ENCODE measurements around the gene ARSD. TPM values are rescaled to one million over a fixed set of nuclear protein-coding genes. Genes with fewer than 3 reads are reported as not detected.
"Not testable (repeated sequence)": the region's sequence is repeated elsewhere in the genome, so short reads cannot be mapped to it uniquely, and the experiment has no call there.

The ARSD gene, protein sequence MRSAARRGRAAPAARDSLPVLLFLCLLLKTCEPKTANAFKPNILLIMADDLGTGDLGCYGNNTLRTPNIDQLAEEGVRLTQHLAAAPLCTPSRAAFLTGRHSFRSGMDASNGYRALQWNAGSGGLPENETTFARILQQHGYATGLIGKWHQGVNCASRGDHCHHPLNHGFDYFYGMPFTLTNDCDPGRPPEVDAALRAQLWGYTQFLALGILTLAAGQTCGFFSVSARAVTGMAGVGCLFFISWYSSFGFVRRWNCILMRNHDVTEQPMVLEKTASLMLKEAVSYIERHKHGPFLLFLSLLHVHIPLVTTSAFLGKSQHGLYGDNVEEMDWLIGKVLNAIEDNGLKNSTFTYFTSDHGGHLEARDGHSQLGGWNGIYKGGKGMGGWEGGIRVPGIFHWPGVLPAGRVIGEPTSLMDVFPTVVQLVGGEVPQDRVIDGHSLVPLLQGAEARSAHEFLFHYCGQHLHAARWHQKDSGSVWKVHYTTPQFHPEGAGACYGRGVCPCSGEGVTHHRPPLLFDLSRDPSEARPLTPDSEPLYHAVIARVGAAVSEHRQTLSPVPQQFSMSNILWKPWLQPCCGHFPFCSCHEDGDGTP
- 82.5 TPM for total RNA-seq

GRCh38 chrX:2928583-2929434 lies at the start of gene ARSD:
TSS of gene ARSD (minus strand) at chrX:2929339. CDS start at chrX:2929275, 64 bp downstream.
- peak; percentile 92 for DNase-seq (ENCODE audit: low spot score)

GRCh38 chrX:2978639-2979038 lies 49.5 kb upstream of the ARSD start:
- DNase-seq (ENCODE audit: low spot score) = not testable (repeated sequence)

DNA sequence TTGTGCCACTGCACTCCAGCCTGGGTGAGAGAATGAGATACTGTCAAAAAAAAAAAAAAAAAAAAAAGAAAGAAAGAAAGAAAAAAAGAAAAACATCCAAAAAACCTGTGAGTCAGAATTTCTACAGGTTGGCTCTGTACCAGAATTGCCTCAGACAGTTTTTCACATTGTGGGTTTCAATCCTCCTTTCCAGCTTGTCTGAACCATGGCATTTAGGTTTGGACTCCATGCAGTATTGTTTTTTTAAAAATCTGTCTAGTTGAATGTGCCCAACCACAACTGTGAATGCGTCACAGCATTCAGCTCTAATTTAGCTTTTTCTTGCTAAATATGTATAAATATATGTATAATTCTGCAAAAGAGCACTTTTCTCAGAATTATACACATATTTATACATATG lies 45.8 kb upstream of the ARSD start:
- no peak for DNase-seq (ENCODE audit: low spot score)

DNA sequence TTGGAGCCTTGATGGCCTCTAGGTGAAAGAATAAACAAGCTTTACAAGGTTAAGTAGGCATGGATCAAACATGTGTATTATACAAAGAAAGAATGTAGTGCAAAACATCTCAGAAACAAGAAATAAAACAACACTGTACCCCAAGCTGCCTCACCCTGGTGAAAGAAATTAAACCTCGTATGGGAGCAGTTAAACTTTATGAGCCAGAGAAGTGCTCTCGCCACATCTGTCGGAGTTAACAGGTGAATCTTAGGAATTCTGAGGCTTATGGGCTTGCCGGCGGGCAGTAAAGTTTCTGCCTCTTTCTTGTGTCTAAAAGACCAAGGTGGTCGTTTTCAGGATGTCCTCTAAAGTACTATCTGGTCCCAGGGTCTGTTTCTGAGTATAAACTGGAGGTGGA lies 43.3 kb upstream of the ARSD start:
- no peak for DNase-seq (ENCODE audit: low spot score)

DNA sequence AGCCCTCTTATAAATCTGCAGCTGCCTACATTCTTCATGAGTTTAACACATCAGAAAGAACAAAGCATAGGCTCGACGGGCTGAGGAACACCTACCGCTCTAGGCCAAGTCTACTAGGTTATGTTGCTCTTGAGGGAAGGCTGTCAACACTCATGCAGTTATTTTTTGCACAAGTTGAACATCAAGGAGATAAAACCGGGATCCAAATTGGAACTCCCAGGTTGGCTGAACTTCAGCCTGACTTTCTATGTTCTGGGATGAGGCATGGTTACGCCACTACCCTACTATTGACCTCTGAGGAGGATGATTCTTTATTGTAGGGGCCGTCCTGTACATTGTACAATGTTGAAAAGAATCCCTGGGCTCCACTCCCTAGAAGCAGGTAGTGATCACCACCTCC lies 39.9 kb upstream of the ARSD start:
- DNase-seq (ENCODE audit: low spot score) = no peak

- DNase-seq (ENCODE audit: low spot score) = peak; percentile 23
Measured at GRCh38 chrX:2967998-2968909, 39.1 kb upstream of the ARSD start.

- no peak for DNase-seq (ENCODE audit: low spot score)
Measured at GRCh38 chrX:2967584-2967983, 38.4 kb upstream of the ARSD start.

GRCh38 chrX:2967012-2967411 lies 37.9 kb upstream of the ARSD start:
- no peak for DNase-seq (ENCODE audit: low spot score)

DNA sequence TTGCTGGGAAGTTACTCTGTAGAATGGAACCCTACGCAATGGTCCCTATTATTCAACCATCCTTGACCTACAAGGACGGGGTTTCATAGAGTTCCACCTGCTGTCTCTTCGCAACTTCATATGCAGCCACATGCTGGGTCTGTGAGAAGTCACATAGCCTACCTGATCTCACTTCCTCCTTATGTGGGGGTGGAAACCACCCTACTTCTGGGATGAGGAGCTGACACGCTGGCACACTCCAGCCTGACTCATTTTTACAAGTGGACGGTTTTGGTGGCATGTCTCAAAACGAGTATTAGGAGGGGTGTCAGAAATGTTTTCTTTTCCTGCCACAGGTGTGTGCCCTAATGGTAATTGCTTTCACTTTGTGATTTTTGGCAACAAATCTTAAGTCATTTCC lies 36.8 kb upstream of the ARSD start:
- no peak for DNase-seq (ENCODE audit: low spot score)

DNA sequence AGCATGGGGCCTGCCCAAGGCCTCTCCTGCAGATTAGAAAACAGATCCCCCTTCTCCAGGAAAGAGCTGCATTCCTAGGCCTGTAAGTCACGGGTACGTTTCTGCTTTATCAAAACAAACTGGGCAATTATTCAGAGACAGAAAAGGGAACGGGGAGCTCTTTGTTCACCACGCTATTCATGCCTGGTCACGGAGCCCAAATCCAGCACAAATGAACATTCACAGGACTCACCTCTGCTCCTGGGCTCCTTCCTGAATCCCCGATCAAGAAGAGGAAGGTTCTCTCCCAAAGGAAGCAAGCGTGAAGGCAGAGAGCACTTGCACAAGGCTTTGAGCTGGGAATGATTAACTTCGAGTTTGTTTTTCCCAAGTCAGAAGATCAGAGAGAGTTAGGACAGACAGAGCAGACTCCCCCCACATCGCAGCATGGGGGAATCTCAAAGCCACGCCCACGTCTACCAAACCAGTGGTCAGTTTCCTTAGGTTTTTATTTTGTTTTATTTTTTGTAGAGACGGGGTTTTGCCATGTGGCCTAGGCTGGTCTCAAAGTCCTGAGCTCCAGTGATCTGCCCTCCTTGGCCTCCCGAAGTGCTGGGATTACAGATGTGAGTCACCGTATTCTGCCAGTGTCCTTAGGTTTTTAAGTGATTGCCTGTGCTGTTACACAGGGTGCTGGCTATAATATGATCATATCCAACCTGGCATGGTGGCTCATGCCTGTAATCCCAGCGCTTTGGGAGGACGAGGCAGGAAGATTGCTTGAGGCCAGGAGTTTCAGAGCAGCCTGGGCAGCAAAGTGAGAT lies 35.1 kb upstream of the ARSD start:
- DNase-seq (ENCODE audit: low spot score) = peak; percentile 16

GRCh38 chrX:2963449-2963848 lies 34.3 kb upstream of the ARSD start:
- not testable (repeated sequence) for DNase-seq (ENCODE audit: low spot score)

- no peak for DNase-seq (ENCODE audit: low spot score)
Measured at GRCh38 chrX:2962381-2962780, 33.2 kb upstream of the ARSD start.

DNA sequence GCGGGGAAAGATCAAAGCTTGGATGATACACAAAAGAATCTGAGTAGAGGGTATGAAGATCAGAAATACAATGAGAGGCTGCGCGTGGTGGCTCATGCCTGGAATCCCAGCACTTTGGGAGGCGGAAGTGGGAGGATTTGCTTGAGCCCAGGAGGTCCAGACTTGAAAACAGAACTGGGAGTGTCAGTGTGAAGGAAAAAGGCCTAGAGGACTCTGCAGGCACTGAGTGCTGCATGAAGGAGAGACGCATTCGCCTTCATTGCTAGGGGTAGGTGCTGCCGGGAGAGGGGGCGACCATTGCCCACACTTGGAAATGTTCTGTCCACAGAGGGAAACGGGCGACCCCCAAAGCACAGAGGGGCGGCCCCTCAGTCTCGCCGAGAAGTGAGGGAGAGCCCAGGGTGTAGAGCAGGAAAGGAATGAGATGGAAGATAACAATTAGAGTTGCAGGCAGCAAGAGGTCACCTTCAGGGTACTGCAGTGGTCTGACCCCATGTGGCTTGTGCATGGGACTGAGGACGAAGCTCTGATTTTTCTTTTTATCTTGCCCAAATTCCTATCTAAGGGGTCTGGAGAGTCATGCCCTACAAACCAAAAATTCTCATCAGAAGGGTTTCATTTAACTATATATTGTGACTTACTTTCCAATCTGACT lies 31.8 kb upstream of the ARSD start:
- DNase-seq (ENCODE audit: low spot score) = no peak

GRCh38 chrX:2958199-2958598 lies 29.1 kb upstream of the ARSD start:
- DNase-seq (ENCODE audit: low spot score) = no peak

GRCh38 chrX:2955838-2956237 lies 26.7 kb upstream of the ARSD start:
- no peak for DNase-seq (ENCODE audit: low spot score)

GRCh38 chrX:2955281-2955680 lies 26.1 kb upstream of the ARSD start:
- no peak for DNase-seq (ENCODE audit: low spot score)

DNA sequence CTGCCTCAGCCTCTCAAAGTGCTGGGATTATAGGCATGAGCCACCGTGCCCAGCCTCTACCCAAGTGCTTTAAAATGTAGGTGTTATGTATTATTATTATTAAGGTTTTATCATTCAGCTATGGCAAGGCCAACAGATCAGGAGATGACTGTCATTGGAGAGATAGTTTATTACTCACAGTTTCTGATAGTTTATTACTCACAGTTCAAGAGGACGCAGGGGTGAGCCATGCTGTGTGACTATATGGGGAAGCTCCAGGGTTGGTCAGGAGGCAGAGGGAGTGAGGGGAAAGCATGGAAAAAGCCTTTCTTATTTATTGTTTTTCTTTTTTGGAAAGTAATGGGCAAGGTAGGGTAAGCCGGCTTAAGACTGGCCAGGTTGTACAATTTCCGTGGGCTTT lies 25.4 kb upstream of the ARSD start:
- DNase-seq (ENCODE audit: low spot score) = no peak

DNA sequence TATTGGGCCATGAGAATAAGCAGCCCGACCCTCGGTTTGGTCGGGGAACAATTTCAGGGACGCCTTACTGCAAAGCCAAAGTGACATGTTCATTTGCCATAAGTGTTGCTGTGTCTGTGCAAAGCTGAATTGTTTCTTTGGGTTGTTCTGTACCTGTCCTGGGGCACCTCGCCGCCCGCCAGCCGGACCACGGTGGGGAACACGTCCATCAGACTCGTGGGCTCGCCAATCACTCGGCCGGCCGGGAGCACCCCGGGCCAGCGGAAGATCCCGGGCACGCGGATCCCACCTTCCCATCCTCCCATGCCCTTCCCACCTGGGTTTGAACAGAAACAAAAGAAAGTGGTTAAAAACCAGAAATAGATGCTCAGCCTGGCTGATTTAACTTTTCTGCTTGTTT lies 8.8 kb upstream of the ARSD start:
- DNase-seq (ENCODE audit: low spot score) = not testable (repeated sequence)

- DNase-seq (ENCODE audit: low spot score) = no peak
Measured at GRCh38 chrX:2934715-2935710, 5.9 kb upstream of the ARSD start.
